T-helper 22 cell (primary cell): ENCODE results near the gene BRD1.
"Not testable (repeated sequence)": the region's sequence is repeated elsewhere in the genome, so short reads cannot be mapped to it uniquely, and the experiment has no call there.

ENCODE experiments used
- DNase-seq: peaks from one replicate; pipeline ENCODE4 v3.0.0-alpha.2; 2020; ENCODE audit warnings: low read depth

BRD1 gene

GRCh38 chr22:49768951-49769690, 58.6 kb downstream of the BRD1 start:
- no peak for DNase-seq

DNA sequence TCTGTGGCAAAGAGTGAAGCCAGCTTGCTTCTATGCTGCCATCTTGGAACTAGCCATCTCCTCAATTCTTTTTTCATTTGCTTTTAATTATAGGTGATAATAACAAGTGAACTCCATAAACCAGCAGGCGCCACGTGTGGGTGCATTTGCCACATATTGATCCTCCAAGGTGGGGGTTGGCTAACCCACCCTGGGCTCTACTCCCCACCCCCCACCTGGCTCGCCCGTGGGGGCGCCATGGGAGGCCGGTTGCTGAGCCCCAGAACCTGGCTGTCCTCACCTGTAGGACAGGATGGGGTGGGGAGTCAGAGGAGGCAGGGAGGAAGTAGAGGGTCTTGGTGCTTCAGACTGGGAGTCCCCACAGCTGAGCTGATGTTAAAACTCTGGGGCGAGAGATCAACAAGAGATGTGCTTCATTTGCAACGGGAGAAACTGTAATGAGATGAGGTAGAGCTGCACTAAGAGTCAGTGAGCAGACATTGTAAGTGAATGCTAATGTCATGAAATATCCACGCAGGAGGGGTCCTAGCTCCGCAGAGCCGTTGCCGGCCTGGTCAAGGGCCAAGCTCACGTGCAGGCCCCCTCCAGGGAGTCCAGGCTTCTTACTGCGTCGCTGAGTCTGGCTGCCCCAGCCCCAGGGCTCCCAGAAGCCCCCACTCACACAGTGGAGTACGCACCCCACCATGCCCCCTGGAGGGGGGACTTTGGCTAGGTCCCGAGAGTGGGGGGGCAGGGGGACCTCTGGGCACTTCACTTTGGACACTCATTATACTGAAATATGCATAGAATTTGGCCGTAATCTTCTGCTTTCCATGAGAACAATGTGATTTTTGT, 59.4 kb downstream of the BRD1 start:
- DNase-seq = no peak

GRCh38 chr22:49767355-49768062, 60.2 kb downstream of the BRD1 start:
- no peak for DNase-seq

DNA sequence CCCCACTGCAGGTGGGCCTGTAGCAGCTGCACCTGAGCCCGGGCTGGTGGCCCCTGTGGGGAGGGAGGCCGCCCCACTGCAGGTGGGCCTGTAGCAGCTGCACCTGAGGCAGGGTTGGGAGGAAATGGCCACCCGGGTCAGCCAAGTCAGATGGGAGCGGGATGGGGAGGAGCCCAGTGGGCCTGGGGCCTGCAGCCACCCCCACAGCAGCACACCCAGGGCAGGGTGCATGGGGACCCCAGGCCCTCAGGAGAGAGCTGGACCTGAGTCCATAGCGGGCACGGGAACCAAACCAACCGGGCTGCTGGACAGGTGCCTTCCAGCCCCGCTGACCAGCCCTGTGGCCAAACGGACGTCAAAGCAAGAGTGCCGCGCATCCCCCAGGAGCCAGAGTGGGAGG, 61.7 kb downstream of the BRD1 start:
- DNase-seq = no peak

GRCh38 chr22:49765091-49765771, 62.4 kb downstream of the BRD1 start:
- no peak for DNase-seq

DNA sequence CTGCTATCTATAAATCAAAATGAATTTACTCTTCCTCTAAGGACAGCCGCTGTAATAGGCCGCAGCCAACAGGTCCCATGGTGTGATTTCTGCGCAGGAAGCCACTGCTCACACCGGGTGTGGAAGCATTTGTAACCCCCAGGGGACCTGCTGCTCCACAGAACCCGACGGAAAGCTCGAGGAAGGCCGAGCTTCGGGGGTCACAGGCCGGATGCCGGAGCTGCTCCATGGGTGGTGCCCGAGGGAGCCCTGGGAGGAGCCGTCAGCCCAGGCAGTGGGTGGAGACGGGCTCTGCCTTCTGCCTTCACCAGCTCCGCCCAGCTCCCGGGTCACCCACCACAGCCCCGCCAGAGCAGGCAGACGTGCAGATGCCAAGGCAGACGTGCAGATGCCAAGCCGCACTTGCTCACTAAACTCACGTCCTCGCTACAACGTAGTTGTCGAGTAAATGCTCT, 63.5 kb downstream of the BRD1 start:
- DNase-seq = no peak

DNA sequence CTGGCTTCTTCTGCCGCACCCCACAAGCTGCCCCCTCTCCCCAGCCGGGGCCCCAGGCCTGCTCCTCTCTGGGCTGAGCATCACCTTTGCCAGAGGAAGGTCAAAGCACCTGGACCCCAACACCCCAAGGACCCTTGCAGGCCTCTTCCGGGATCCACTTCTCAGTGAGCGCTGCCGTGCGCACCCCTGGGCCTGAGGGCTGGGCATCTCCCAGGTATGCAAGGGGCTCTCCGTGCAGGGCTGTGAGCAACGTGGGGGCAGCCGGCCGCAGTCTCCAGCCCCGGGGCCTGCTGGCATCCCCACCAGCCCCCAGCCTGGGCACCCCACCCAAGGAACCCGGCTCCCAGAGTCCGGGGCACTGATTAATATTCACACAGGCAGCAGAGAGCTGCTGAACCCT, 64.0 kb downstream of the BRD1 start:
- no peak for DNase-seq

- no peak for DNase-seq
Observed at GRCh38 chr22:49763138-49763537, 64.5 kb downstream of the BRD1 start.

DNA sequence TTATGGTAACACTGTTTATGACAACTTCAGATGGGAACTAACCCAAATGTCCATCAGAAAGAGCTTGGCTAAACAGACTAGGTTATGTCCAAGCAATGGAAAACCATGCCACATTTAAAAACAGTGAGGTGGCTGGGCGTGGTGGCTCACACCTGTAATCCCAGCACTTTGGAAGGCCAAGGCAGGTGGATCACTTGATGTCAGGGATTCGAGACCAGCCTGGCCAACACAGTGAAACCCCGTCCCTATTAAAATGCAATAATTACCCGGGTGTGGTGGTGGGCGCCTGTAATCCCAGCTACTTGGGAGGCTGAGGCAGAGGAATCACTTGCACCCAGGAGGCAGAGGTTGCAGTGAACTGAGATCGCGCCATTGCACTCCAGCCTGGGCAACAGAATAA, 65.1 kb downstream of the BRD1 start:
- DNase-seq = not testable (repeated sequence)

DNA sequence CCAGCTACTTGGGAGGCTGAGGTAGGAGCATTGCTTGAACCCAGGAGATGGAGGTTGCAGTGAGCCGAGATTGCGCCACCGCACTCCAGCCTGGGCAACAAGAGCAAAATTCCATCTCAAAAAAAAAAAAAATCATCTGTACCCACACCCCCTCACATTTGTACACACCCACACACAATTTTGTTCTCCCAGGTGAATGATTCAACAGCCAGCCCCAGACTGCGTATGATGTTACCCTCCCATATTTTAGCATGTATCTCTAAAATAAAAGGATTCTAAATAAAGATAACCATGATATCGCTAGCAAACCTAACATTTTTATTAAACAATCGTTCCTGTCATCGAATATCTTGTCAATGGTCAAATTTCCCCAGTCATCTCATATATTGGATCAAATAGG, 65.8 kb downstream of the BRD1 start:
- DNase-seq = no peak

DNA sequence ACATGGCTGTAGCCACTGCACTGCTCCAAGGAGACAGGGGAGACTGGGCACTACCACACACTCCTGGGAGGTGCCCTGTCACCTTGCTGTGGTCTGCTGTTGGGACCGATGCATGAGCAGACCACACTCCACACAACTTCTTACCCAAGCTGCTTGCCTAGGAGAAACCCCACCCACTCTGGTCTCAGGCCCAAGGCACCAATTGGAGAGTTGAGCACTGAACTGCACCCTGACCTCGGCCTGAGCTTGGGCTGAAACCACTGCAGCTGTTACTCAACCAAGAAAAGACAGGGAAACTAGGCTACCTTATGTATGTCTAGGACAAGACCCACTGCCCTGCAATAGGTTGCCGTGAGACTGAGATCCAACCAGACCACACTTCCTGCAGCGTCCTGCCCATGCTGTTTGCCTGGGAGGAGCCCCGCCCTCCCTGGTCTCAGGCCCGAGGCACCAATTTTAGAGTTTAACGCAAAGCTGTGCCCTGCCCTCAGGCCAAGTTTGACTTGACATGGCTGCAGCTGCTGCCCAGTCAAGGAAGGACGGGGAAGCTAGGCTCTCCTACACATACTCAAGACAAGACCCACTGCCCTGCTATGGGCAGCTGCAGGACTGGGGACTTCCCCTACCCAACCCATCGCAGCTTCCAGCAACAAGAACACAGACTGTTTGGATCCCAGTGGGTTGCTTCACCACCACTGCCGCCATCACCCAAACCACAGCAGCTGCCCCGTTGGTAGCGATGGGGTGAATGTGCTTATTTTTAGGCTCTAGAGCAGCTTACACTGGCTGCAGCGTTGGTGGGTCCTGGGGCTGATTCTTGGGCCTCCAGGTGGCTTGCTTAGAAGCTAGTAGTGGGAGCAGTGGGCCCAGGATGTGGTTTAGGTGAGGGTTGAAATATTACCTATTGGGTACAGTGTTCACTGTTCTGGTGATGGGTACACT, 66.8 kb downstream of the BRD1 start:
- DNase-seq = no peak

GRCh38 chr22:49760280-49760629, 67.4 kb downstream of the BRD1 start:
- DNase-seq = no peak

GRCh38 chr22:49756676-49757075, 71.0 kb downstream of the BRD1 start:
- DNase-seq = no peak

DNA sequence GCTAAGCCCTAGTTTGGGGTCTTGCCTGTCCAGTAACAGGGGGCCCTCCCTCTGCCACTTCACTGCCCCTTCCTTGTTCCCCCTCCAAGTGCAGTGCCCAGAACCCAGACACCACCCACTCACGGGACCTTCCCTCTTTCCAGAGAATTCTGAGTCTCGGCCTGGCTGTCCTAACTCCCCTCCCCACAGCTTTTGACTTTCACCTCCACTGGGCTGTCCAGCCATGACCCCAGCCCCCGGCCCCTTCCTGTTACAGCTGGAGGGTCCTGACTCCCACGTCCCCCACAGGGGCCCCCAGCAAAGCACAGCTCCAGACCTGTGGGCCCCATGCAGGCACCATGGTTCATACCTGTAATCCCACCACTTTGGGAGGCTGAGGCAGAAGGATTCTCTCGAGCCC, 71.5 kb downstream of the BRD1 start:
- no peak for DNase-seq

DNA sequence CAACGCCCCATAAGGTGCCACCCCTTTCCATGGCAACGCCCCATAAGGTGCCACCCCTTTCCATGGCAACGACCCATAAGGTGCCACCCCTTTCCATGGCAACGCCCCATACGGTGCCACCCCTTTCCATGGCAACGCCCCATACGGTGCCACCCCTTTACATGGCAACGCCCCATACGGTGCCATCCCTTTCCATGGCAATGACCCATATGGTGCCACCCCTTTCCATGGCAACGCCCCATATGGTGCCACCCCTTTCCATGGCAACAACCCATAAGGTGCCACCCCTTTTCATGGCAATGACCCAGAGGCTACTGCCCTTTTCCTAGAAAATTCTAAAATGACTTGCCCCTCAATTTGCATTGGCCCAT, 72.1 kb downstream of the BRD1 start:
- no peak for DNase-seq

GRCh38 chr22:49754696-49755630, 72.7 kb downstream of the BRD1 start:
- DNase-seq = no peak

DNA sequence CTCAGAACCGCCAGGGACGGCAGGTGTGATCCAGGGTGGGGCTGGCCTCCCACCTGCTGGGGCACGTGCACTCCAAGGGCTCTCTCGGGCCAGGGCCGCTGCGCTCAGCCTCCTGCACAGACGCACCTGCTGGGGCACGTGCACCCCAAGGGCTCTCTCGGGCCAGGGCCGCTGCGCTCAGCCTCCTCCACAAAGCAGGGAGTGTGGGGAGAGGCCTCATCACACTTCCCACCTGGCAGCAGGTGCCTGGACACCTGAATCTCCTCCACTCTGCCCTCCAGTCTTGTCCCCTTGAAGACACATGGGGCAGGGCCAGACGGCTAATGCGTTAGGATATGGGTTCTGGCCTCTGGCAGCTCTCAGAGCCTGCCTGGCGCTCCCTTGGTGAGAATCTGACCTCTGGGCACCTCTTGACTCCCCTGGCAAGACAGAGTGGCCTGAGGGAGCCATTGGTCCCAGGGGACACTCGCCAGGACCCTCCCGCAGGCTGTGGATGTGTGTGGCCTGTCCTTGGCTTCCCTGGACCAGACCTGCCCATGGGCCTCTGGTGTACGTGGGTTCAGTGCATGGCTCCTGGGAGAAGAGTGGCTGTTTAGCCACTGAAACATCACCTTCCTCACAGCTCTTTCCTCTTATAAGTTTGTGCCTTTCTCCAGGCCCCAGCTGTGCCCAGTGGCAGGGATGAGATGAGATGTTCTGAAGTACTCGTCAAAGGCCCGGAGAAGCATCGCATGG, 73.5 kb downstream of the BRD1 start:
- no peak for DNase-seq

GRCh38 chr22:49753276-49753890, 74.3 kb downstream of the BRD1 start:
- DNase-seq = no peak

GRCh38 chr22:49752598-49753091, 75.0 kb downstream of the BRD1 start:
- DNase-seq = no peak
